C4-2B (cell line): ENCODE data around the gene FAM13C.
A peak's percentile ranks its signal among the peaks of the same experiment; 100 is the strongest.

Experiments
- H3K27ac ChIP-seq: fragments of 450-650 bp; 2 replicates; pipeline ENCODE4 v1.5.1; 2017
- CTCF ChIP-seq: fragments of 450-650 bp; conservative IDR thresholded peaks from 2 replicates; pipeline ENCODE4 v1.5.1; 2017; ENCODE audit warnings: mild to moderate bottlenecking
- ZFX ChIP-seq: fragments of 450-650 bp; IDR thresholded peaks from 2 replicates; pipeline ENCODE4 v1.6.1; 2017

Gene FAM13C

GRCh38 chr10:59310324-59310914, 51.9 kb downstream of the FAM13C start:
- H3K27ac ChIP-seq = no peak overlapping the region
- TF ChIP-seq CTCF (no peak), ZFX (no peak)

- H3K27ac ChIP-seq = no peak overlapping the region
- TF ChIP-seq CTCF (no peak), ZFX (no peak)
These were observed 57.7 kb downstream of the FAM13C start for GRCh38 chr10:59304521-59305097.

- peak overlapping the region; percentile 42 for H3K27ac ChIP-seq
- TF ChIP-seq ZFX = no peak
- TF ChIP-seq CTCF = no peak
These were observed 59.3 kb downstream of the FAM13C start for GRCh38 chr10:59303018-59303417.

- TF ChIP-seq ZFX (no peak), CTCF (no peak)
- no peak overlapping the region for H3K27ac ChIP-seq
These were observed 60.0 kb downstream of the FAM13C start for GRCh38 chr10:59302381-59302780.

GRCh38 chr10:59301067-59301754, 61.1 kb downstream of the FAM13C start:
- TF ChIP-seq CTCF = no peak
- no peak for TF ChIP-seq ZFX
- H3K27ac ChIP-seq = peak overlapping the region; percentile 22; the same call in 1 of the 2 replicates

- TF ChIP-seq ZFX = no peak
- no peak for TF ChIP-seq CTCF
These were observed 62.0 kb downstream of the FAM13C start for GRCh38 chr10:59300386-59300785.

GRCh38 chr10:59299933-59300332, 62.4 kb downstream of the FAM13C start:
- TF ChIP-seq CTCF = no peak
- TF ChIP-seq ZFX = no peak

More at GRCh38 chr10:59300386-59300785, 62.0 kb downstream of the FAM13C start:
- H3K27ac ChIP-seq = peak overlapping the region; percentile 75; the same call in 1 of the 2 replicates

More at GRCh38 chr10:59299933-59300332, 62.4 kb downstream of the FAM13C start:
- H3K27ac ChIP-seq = peak overlapping the region; percentile 75; the same call in 1 of the 2 replicates
